Stimulated activated CD4-positive, alpha-beta T cell treated with anti-CD3 and anti-CD28 coated beads, Interleukin-12 subunit alpha, Interleukin-12 subunit beta, amount 100 ng/mL, for 48 hours (primary cell): ENCODE results near the gene PDGFA.

Experiments used
- DNase-seq, 3 donors: peaks; one replicate each; pipeline ENCODE4 v3.0.0-alpha.2; 2020; ENCODE audit warnings: low read depth in 2 of 3, low spot score in 1 of 3

The PDGFA gene

DNA sequence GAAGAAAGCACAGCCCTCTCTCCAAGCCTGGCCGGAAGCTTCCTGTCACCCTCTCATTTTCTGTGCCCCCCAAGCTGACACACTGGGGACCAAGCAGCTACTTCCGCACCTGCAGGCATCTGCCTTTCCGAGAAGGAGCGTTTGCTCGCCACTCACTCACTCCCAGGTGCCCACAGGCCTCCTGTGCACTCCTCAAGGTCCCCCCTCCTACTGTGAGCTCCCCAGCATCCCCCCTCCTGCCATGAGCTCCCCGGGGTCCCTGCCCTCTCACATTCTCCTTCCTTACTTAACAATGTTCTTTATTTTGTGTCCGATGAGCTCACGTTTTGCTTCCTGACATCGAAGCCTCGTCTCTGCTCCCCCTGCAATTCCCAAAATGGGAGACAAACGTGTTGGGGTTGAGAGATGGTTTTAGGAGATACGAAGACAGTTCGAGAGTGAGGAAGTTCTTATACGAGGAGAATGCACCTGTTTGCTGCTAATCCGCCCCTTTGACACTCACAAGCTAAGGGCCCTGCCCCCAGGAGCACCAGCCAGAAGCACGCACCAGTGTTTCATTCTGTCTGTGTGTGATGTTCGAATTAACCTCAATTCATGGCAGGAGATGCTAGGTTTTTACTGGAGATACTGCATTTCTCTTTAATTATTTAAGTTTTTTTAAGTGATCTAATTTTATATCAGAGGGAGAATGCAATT, 70.2 kb downstream of the PDGFA start:
- no peak for DNase-seq

DNA sequence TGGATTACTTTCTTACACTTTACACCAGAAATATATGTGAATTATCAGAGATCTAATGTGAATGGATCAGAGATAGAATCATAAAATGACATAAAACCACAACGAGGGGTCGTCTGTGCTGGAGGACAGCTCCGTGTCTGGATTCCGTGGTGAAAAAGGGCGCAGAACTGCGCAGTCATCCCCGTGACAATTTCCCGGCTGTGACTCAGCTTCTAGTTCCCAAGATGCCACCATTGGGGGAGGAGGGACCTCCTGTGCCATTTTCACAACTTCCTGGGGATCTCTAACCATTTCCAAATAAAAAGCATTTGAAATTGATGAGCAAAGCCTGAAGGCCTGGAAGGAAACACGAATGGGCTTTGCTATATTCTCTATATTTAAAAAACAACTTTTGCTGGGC, 72.1 kb downstream of the PDGFA start:
- no peak for DNase-seq
